Mammary epithelial cell (primary cell): ENCODE data around the gene CPNE5.

Experiments
- EZH2 ChIP-seq: IDR thresholded peaks from 2 replicates; pipeline ENCODE4 v1.6.1; 2012; ENCODE audit warnings: low read length, inconsistent platforms, borderline replicate concordance
- TF ChIP-seq, protein P1 (sequence below), 2 donors: IDR thresholded peaks in 1 of 2; conservative IDR thresholded peaks in 1 of 2; 2 replicates each; pipeline ENCODE4 v1.5.1; 2011 to 2012; ENCODE audit warnings: inconsistent platforms in 2 of 2, low read length in 2 of 2, mild to moderate bottlenecking in 2 of 2, control low read depth in 1 of 2, low read depth in 1 of 2; ENCODE audit not compliant: insufficient read depth in 1 of 2; ENCODE audit errors: extremely low read depth in 1 of 2

DNA sequence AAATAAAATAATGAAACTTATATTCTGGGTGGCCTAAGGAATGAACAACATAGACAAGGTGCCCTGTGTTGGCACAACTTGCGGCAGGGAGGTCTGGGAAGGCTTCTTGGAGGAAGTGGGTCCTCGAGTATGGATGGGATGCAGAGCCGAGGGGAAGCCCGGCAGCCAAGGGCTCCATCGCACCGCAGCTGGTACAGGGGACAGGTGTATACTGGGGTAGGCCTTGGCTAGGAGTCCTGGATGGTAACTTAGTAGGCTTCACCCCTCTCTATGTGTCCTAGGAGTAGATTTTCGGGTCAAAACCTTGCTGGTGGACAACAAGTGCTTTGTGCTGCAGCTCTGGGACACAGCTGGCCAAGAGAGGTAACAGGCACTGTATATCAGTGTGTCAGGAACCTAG, 113.7 kb downstream of the CPNE5 start:
- TF ChIP-seq, protein P1, sequence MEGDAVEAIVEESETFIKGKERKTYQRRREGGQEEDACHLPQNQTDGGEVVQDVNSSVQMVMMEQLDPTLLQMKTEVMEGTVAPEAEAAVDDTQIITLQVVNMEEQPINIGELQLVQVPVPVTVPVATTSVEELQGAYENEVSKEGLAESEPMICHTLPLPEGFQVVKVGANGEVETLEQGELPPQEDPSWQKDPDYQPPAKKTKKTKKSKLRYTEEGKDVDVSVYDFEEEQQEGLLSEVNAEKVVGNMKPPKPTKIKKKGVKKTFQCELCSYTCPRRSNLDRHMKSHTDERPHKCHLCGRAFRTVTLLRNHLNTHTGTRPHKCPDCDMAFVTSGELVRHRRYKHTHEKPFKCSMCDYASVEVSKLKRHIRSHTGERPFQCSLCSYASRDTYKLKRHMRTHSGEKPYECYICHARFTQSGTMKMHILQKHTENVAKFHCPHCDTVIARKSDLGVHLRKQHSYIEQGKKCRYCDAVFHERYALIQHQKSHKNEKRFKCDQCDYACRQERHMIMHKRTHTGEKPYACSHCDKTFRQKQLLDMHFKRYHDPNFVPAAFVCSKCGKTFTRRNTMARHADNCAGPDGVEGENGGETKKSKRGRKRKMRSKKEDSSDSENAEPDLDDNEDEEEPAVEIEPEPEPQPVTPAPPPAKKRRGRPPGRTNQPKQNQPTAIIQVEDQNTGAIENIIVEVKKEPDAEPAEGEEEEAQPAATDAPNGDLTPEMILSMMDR (conservative IDR thresholded peaks at IDR 0.05 in 1 of 2, IDR thresholded peaks at IDR 0.05 in 1 of 2; ENCODE audit: extremely low read depth in 1 of 2, insufficient read depth in 1 of 2, low read depth in 1 of 2, low read length in 2 of 2), result no peak
- TF ChIP-seq EZH2, result no peak
